WTC11 (cell line): ENCODE measurements around the gene DGKG. TPM values are rescaled to one million over a fixed set of nuclear protein-coding genes. Genes with fewer than 3 reads are reported as not detected.

ENCODE experiments used
- ATAC-seq: fragments of 200-7000 bp; cut with Tn5 transposase; 2 replicates; pipeline ENCODE4 v1.10.0; 2021; ENCODE audit warnings: mild to moderate bottlenecking, moderate library complexity
- CTCF ChIA-PET: fragments of 300-600 bp; sonication (Branson Sonifier 250); formaldehyde crosslinking; loops from one replicate; lab custom pipeline; 2021; ENCODE audit warnings: antibody characterized with exemption; lab: Charles Lee
- POLR2A ChIA-PET: fragments of 350-600 bp; sonication (Branson Sonifier 250); formaldehyde crosslinking; loops from one replicate; lab custom pipeline; 2021; ENCODE audit warnings: antibody characterized with exemption; lab: Charles Lee
- DNase-seq: peaks from one replicate; pipeline ENCODE4 v3.0.0; 2021; ENCODE audit warnings: low spot score
- H3K27ac Mint-ChIP-seq: 2 replicates; pipeline ENCODE4 v1.8.0; 2021; ENCODE audit warnings: mixed read lengths
- H3K27me3 Mint-ChIP-seq: 2 replicates; pipeline ENCODE4 v1.8.0; 2021; ENCODE audit warnings: low read depth, mild to moderate bottlenecking, moderate library complexity, mixed read lengths
- H3K36me3 Mint-ChIP-seq: 2 replicates; pipeline ENCODE4 v1.8.0; 2021; ENCODE audit warnings: mixed read lengths
- H3K4me1 Mint-ChIP-seq: 2 replicates; pipeline ENCODE4 v1.8.0; 2022; ENCODE audit warnings: mixed read lengths
- H3K4me3 Mint-ChIP-seq: 2 replicates; pipeline ENCODE4 v1.8.0; 2021; ENCODE audit warnings: mild to moderate bottlenecking, moderate library complexity, mixed read lengths
- H3K9me3 Mint-ChIP-seq: 2 replicates; pipeline ENCODE4 v1.8.0; 2021; ENCODE audit warnings: mixed read lengths
- ARID4B ChIP-seq: sonication (generic); formaldehyde crosslinking; IDR thresholded peaks from 2 replicates; pipeline ENCODE4 v1.8.0; 2023; ENCODE audit warnings: missing genetic modification reagents, mild to moderate bottlenecking, borderline replicate concordance
- ATF3 ChIP-seq: sonication (generic); formaldehyde crosslinking; conservative IDR thresholded peaks from 2 replicates; pipeline ENCODE4 v1.8.1; 2022; ENCODE audit warnings: mild to moderate bottlenecking, missing genetic modification reagents
- CREB1 ChIP-seq: sonication (generic); formaldehyde crosslinking; IDR thresholded peaks from 2 replicates; pipeline ENCODE4 v1.8.0; 2023; ENCODE audit warnings: mild to moderate bottlenecking, missing genetic modification reagents
- CREM ChIP-seq: sonication (generic); formaldehyde crosslinking; IDR thresholded peaks from 2 replicates; pipeline ENCODE4 v1.8.1; 2022; ENCODE audit warnings: mild to moderate bottlenecking, missing genetic modification reagents, moderate library complexity
- JAZF1 ChIP-seq: fragments of 250-450 bp; sonication (Bioruptor Pico); IDR thresholded peaks from 2 replicates; pipeline ENCODE4 v1.9.0; 2021; ENCODE audit warnings: moderate library complexity, mild to moderate bottlenecking, inconsistent platforms
- NFYB ChIP-seq: sonication (generic); formaldehyde crosslinking; conservative IDR thresholded peaks from 2 replicates; pipeline ENCODE4 v1.8.0; 2022; ENCODE audit warnings: low read depth, missing genetic modification reagents
- RELA ChIP-seq: sonication (generic); formaldehyde crosslinking; IDR thresholded peaks from 2 replicates; pipeline ENCODE4 v1.8.1; 2022; ENCODE audit warnings: missing genetic modification reagents, mild to moderate bottlenecking, borderline replicate concordance
- SOX15 ChIP-seq: fragments of 250-450 bp; sonication (Bioruptor Pico); IDR thresholded peaks from 2 replicates; pipeline ENCODE4 v1.9.0; 2021; ENCODE audit warnings: mild to moderate bottlenecking
- TP53 ChIP-seq: sonication (generic); formaldehyde crosslinking; IDR thresholded peaks from 2 replicates; pipeline ENCODE4 v1.8.1; 2023; ENCODE audit warnings: mild to moderate bottlenecking, missing genetic modification reagents
- ZBTB43 ChIP-seq: sonication (generic); formaldehyde crosslinking; IDR thresholded peaks from 2 replicates; pipeline ENCODE4 v1.8.1; 2023; ENCODE audit warnings: mild to moderate bottlenecking, missing genetic modification reagents
- ZNF232 ChIP-seq: sonication (generic); formaldehyde crosslinking; IDR thresholded peaks from 2 replicates; pipeline ENCODE4 v1.8.0; 2022; ENCODE audit warnings: mild to moderate bottlenecking, missing genetic modification reagents
- ZNF317 ChIP-seq: sonication (generic); formaldehyde crosslinking; IDR thresholded peaks from 2 replicates; pipeline ENCODE4 v1.8.1; 2023; ENCODE audit warnings: low read depth, mild to moderate bottlenecking, moderate library complexity, missing genetic modification reagents, borderline replicate concordance
- ZNF416 ChIP-seq: fragments of 250-450 bp; sonication (Bioruptor Pico); IDR thresholded peaks from 2 replicates; pipeline ENCODE4 v1.9.0; 2021; ENCODE audit warnings: mild to moderate bottlenecking, inconsistent platforms
- ZNF423 ChIP-seq: fragments of 250-450 bp; sonication (Bioruptor Pico); IDR thresholded peaks from 2 replicates; pipeline ENCODE4 v2.1.2; 2022; ENCODE audit warnings: mild to moderate bottlenecking, moderate library complexity
- ZNF532 ChIP-seq: fragments of 250-450 bp; sonication (Bioruptor Pico); IDR thresholded peaks from 2 replicates; pipeline ENCODE4 v1.9.0; 2021; ENCODE audit warnings: mild to moderate bottlenecking, borderline replicate concordance
- total RNA-seq: library from RNA; stranded (reverse); gene quantifications from 3 replicates; pipeline ENCODE4 v1.2.3, GENCODE V29; 2021

The DGKG gene
- total RNA-seq, 1 experiment from 2014 or later, result 0.92 TPM

GRCh38 chr3:186254676-186255650 lies 107.1 kb downstream of the DGKG start:
- CTCF ChIA-PET, result interaction anchor here (0.5 to 4.2 kb wide), 16 partner anchors 8 to 351 kb away, joined by 3 to 20 read pairs (median 4); no protein-coding TSS in a partner anchor
- H3K4me3 Mint-ChIP-seq, result no peak overlapping the region
- H3K4me1 Mint-ChIP-seq, result peaks cover 22% of the 10 kb centered on the region

More at GRCh38 chr3:186254676-186255650, 107.1 kb downstream of the DGKG start:
- Mint-ChIP-seq H3K27ac (no peak overlapping the region), H3K36me3 (no peaks in the 10 kb centered on the region), H3K9me3 (no peaks in the 10 kb centered on the region), H3K27me3 (no peaks in the 10 kb centered on the region; the same call in 1 of the 2 replicates)
- ATAC-seq, result no peak
- no peak for DNase-seq
- TF ChIP-seq CREB1, result no peak
- TF ChIP-seq ZNF317 (CRISPR knock-in tag), result no peak
- no peak for TF ChIP-seq RELA
- TF ChIP-seq TP53 (CRISPR knock-in tag), result no peak
- TF ChIP-seq ZBTB43 (CRISPR knock-in tag), result no peak
- no peak for TF ChIP-seq ZNF532
- no peak for TF ChIP-seq CREM (CRISPR knock-in tag)
- no peak for TF ChIP-seq ZNF423 (CRISPR knock-in tag)
- TF ChIP-seq ATF3, result no peak
- no peak for TF ChIP-seq SOX15
- TF ChIP-seq JAZF1 (CRISPR knock-in tag), result no peak
- TF ChIP-seq ZNF232 (CRISPR knock-in tag), result no peak
- no peak for TF ChIP-seq ARID4B (CRISPR knock-in tag)
- TF ChIP-seq ZNF416 (CRISPR knock-in tag), result no peak
- TF ChIP-seq NFYB (CRISPR knock-in tag), result no peak
- POLR2A ChIA-PET, result no interaction called here
